ENCODE data around the gene SSTR1.

SSTR1 gene

GRCh38 chr14:38238332-38238731 is 30.6 kb downstream of the SSTR1 start:
- no peak for DNase-seq

GRCh38 chr14:38238878-38239277 is 31.2 kb downstream of the SSTR1 start:
- ATAC-seq (no peak), DNase-seq (no peak)

More at GRCh38 chr14:38238332-38238731, 30.6 kb downstream of the SSTR1 start:
- no peak for ATAC-seq

- DNase-seq: no peak
These were observed 36.1 kb downstream of the SSTR1 start for GRCh38 chr14:38243696-38244240.

GRCh38 chr14:38248321-38249028 is 40.8 kb downstream of the SSTR1 start:
- ATAC-seq: no peak
- DNase-seq: no peak

More at GRCh38 chr14:38243696-38244240, 36.1 kb downstream of the SSTR1 start:
- no peak for ATAC-seq

DNA sequence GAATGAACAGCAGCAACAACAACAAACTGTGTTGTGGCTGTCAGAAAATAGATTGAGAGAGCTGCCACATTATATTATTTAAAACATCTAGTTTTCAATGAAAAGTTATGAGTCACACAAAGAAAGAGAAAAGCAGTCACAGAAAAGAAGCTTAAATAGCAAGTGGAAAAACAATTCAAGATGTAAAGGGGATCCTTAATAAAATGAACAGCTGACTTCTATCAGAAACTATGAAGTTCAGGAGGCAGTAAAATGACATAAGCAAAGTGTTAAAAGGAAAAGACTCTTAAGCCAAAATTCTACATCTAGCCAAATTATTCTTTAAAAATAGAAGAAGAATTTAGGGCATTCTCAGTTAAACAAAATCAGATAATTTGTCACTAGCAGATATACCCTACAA is 42.6 kb downstream of the SSTR1 start:
- ATAC-seq: no peak
- DNase-seq: no peak

- no peak for ATAC-seq
- no peak for DNase-seq
These were observed 44.5 kb downstream of the SSTR1 start for GRCh38 chr14:38252066-38252710.

DNA sequence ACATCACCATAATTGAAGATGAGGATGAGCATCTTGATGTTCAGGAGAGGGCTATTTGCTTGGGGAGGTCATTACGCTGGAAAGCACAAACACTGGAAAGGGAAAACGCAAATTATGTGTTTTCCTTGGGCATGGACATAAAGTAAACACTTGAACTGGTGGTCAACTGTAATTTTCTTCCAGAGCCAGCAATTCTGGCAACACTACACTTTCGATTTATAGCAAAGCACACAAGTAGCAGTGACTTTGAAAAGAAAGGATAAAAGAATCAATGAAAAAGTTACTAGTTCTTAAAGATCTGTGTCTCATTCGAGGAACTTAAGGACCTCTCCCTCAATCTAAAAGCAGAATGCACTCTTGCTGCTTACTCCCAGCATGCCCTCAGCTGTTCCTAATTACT is 46.0 kb downstream of the SSTR1 start:
- DNase-seq (no peak), ATAC-seq (no peak)

GRCh38 chr14:38254571-38255407 is 47.1 kb downstream of the SSTR1 start:
- no peak for ATAC-seq

DNA sequence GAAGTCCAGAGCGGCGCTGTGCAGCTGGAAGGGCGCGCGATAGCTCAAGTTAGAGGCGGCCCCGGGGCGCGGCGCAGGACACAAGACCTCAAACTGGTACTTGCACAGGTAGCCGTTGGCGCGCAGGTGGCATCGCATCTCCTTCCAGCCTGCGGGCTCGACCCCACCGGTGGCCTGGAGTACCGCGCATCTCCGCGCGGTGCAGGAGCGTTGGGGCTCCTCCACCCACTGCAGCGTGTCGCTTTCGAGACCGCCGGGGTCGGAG is 47.6 kb downstream of the SSTR1 start:
- peak; percentile 8 for DNase-seq
- peak; percentile 48 for ATAC-seq

More at GRCh38 chr14:38254571-38255407, 47.1 kb downstream of the SSTR1 start:
- DNase-seq: peak; percentile 4

GRCh38 chr14:38255673-38256532 is 48.2 kb downstream of the SSTR1 start, which contains the start of gene CLEC14A:
Gene CLEC14A, minus strand, starts transcription at chr14:38256093. Its CDS starts 71 bp downstream, at chr14:38256022.
- DNase-seq (peak; percentile 15), ATAC-seq (peak; percentile 78)

DNA sequence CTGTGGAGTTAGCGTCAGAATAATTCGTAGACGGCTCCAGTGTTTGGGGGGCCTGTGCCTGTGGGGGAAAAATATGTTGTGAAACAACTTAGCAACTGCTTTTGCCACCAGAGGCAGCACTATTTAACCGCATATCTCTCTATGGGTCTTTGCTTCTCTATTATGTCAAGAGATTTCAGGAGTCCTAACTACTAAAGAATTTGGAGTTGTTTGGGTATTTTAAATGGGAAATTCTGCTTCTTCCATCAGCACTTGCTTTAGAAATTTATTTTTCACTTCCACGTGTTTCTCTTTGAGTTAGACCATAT is 48.8 kb downstream of the SSTR1 start:
- ATAC-seq (no peak), DNase-seq (no peak)

- DNase-seq (no peak), ATAC-seq (no peak)
These were observed 49.8 kb downstream of the SSTR1 start for GRCh38 chr14:38257507-38257906.

DNA sequence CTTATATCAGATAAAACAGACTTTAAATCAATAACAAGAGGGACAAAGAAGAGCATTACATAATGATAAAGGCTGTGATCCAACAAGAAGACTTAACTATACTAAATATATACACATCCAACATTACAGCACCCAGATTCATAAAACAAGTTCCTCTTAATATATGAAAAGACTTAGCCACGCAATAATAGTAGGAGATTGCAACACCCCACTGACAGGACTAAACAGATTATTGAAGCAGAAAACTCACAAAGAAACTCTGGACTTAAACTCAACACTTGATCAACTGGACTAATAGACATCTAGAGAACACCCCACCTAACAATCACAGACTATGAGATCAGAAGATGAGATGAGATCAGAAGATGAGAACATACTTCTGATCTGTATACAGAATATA is 53.9 kb downstream of the SSTR1 start:
- DNase-seq (no peak), ATAC-seq (no peak)
